ENCODE data around the gene RNASE11.
"Not testable (repeated sequence)": the region's sequence is repeated elsewhere in the genome, so short reads cannot be mapped to it uniquely, and the experiment has no call there.

The RNASE11 gene

DNA sequence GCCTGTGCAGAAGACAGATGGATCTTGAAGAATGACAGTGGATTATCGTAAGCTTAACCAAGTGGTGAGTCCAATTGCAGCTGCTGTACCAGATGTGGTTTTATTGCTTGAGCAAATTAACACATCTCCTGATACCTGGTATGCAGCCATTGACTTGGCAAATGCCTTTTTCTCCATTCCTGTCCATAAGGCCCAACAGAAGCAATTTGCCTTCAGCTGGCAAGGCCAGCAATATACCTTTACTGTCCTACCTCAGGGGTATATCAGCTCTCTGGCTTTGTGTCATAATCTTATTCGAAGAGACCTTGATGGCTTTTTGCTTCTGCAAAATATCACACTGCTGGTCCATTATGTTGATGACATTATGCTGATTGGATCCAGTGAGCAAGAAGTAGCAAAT is 17.9 kb downstream of the RNASE11 start:
- not testable (repeated sequence) for H3K9me3 ChIP-seq (ENCODE audit: insufficient read depth, low read length); H3K4me3 ChIP-seq (ENCODE audit: insufficient read depth, low read length, poor library complexity, severe bottlenecking); H3K4me2 ChIP-seq (ENCODE audit: low read depth, low read length, poor library complexity, severe bottlenecking); H2AFZ ChIP-seq (ENCODE audit: low read depth, low read length, severe bottlenecking); H4K20me1 ChIP-seq (ENCODE audit: low read depth, low read length); H3K27me3 ChIP-seq (ENCODE audit: low read length); H3K9me2 ChIP-seq (replicated peaks; ENCODE audit: insufficient read depth, low read length); H3K9ac ChIP-seq (ENCODE audit: low read length); H3K79me2 ChIP-seq (ENCODE audit: insufficient read depth, low read length); H3K27ac ChIP-seq (ENCODE audit: low read depth, low read length); H3F3A ChIP-seq (ENCODE audit: insufficient read depth); H3K36me3 ChIP-seq (ENCODE audit: low read length)

DNA sequence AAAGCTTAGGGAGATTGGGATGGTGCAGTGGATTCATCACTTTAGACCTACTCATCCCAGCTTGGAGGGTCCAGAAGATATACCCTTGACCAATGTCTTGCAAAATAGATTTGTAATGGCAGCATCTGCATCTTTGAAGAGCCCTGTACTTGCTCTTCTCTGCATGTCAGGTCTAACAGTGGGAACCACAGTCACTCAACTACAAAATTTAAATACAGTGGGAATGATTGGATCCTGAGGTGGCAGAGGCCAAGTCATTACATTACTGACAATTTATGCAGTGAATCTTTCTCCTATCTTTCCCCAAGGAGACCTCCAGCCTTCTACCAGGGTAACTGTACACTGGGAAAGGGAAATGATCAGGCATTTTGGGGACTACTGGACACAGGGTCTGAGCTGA is 18.7 kb downstream of the RNASE11 start:
- TF ChIP-seq EZH2phosphoT487 (conservative IDR thresholded peaks at IDR 0.05; ENCODE audit: low read length), result no peak
- TF ChIP-seq, protein P1, sequence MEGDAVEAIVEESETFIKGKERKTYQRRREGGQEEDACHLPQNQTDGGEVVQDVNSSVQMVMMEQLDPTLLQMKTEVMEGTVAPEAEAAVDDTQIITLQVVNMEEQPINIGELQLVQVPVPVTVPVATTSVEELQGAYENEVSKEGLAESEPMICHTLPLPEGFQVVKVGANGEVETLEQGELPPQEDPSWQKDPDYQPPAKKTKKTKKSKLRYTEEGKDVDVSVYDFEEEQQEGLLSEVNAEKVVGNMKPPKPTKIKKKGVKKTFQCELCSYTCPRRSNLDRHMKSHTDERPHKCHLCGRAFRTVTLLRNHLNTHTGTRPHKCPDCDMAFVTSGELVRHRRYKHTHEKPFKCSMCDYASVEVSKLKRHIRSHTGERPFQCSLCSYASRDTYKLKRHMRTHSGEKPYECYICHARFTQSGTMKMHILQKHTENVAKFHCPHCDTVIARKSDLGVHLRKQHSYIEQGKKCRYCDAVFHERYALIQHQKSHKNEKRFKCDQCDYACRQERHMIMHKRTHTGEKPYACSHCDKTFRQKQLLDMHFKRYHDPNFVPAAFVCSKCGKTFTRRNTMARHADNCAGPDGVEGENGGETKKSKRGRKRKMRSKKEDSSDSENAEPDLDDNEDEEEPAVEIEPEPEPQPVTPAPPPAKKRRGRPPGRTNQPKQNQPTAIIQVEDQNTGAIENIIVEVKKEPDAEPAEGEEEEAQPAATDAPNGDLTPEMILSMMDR (IDR thresholded peaks at IDR 0.05; ENCODE audit: insufficient read depth, low read length, poor library complexity, severe bottlenecking), result no peak
- Histone ChIP-seq H3K79me2 (ENCODE audit: insufficient read depth, low read length) (no peaks in the 10 kb centered on the region), H3K36me3 (ENCODE audit: low read length) (no peaks in the 10 kb centered on the region), H3K4me3 (ENCODE audit: insufficient read depth, low read length, poor library complexity, severe bottlenecking) (no peak overlapping the region), H3K4me2 (ENCODE audit: low read depth, low read length, poor library complexity, severe bottlenecking) (no peak overlapping the region), H3F3A (ENCODE audit: insufficient read depth) (no peaks in the 10 kb centered on the region), H3K9ac (ENCODE audit: low read length) (no peak overlapping the region), H3K27ac (ENCODE audit: low read depth, low read length) (no peak overlapping the region), H2AFZ (ENCODE audit: low read depth, low read length, severe bottlenecking) (no peak overlapping the region), H4K20me1 (ENCODE audit: low read depth, low read length) (no peaks in the 10 kb centered on the region), H3K9me2 (replicated peaks; ENCODE audit: insufficient read depth, low read length) (no peaks in the 10 kb centered on the region), H3K9me3 (ENCODE audit: insufficient read depth, low read length) (peaks cover 6% of the 10 kb centered on the region; the same call in 1 of the 2 replicates), H3K27me3 (ENCODE audit: low read length) (no peaks in the 10 kb centered on the region)

DNA sequence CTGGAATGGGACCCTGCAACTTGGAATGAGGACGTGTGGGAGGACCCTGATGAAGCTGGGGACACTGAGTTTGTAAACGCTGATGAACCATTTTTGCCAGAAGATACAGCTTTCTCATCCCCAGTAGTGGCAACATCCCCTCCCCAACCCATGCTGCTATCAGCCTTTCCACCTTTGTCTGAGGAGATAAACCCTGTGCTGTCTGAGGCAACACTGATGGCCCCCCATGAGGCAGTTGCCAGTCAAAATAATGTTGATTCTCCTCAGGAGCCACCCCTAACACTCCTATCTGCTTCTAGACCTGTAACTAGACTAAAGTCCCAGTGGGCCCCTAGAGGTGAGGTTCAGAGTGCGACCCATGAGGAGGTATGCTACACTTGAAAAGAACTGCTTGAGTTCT is 19.4 kb downstream of the RNASE11 start:
- Histone ChIP-seq H4K20me1 (ENCODE audit: low read depth, low read length) (no peaks in the 10 kb centered on the region), H3K9ac (ENCODE audit: low read length) (no peak overlapping the region), H3K9me3 (ENCODE audit: insufficient read depth, low read length) (peaks cover 6% of the 10 kb centered on the region; the same call in 1 of the 2 replicates), H3K4me3 (ENCODE audit: insufficient read depth, low read length, poor library complexity, severe bottlenecking) (no peak overlapping the region), H3F3A (ENCODE audit: insufficient read depth) (no peaks in the 10 kb centered on the region), H3K4me2 (ENCODE audit: low read depth, low read length, poor library complexity, severe bottlenecking) (no peak overlapping the region), H2AFZ (ENCODE audit: low read depth, low read length, severe bottlenecking) (no peak overlapping the region), H3K27ac (ENCODE audit: low read depth, low read length) (no peak overlapping the region), H3K79me2 (ENCODE audit: insufficient read depth, low read length) (no peaks in the 10 kb centered on the region), H3K36me3 (ENCODE audit: low read length) (no peaks in the 10 kb centered on the region), H3K9me2 (replicated peaks; ENCODE audit: insufficient read depth, low read length) (no peaks in the 10 kb centered on the region), H3K27me3 (ENCODE audit: low read length) (no peaks in the 10 kb centered on the region)
- TF ChIP-seq, protein P1 (IDR thresholded peaks at IDR 0.05; ENCODE audit: insufficient read depth, low read length, poor library complexity, severe bottlenecking), result no peak
- no peak for TF ChIP-seq EZH2phosphoT487 (conservative IDR thresholded peaks at IDR 0.05; ENCODE audit: low read length)

DNA sequence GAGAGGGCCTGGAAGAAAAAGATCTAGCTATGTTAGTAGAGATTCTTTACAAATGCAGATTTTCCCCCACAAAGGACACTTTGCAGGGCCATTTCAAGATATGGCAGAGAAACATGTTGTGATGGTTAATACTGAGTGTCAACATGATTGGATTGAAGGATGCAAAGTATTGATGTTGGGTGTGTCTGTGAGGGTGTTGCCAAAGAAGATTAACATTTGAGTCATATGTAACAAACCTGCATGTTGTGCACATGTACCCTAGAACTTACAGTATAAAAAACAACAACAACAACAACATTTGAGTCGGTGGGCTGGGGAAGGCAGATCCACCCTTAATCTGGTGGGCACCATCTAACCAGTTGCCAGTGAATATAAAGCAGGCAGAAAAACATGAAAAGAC is 20.6 kb downstream of the RNASE11 start:
- not testable (repeated sequence) for H3K79me2 ChIP-seq (ENCODE audit: insufficient read depth, low read length)

More for the DNA sequence above, 20.6 kb downstream of the RNASE11 start:
- not testable (repeated sequence) for H3K4me2 ChIP-seq (ENCODE audit: low read depth, low read length, poor library complexity, severe bottlenecking); H3K4me3 ChIP-seq (ENCODE audit: insufficient read depth, low read length, poor library complexity, severe bottlenecking); H3K27me3 ChIP-seq (ENCODE audit: low read length); H3K9ac ChIP-seq (ENCODE audit: low read length); H3F3A ChIP-seq (ENCODE audit: insufficient read depth); H4K20me1 ChIP-seq (ENCODE audit: low read depth, low read length); H3K9me2 ChIP-seq (replicated peaks; ENCODE audit: insufficient read depth, low read length); H2AFZ ChIP-seq (ENCODE audit: low read depth, low read length, severe bottlenecking); H3K9me3 ChIP-seq (ENCODE audit: insufficient read depth, low read length); H3K36me3 ChIP-seq (ENCODE audit: low read length); H3K27ac ChIP-seq (ENCODE audit: low read depth, low read length)
